Calu3 (cell line): Measurements from ENCODE around the gene TCF7L2. TPM values are rescaled to one million over a fixed set of nuclear protein-coding genes. Genes with fewer than 3 reads are reported as not detected.

Experiments
- BruUV-seq: library from RNA; stranded (reverse); fragments of 400-500 nt; replicated peaks from 2 replicates; lab custom pipeline; 2021; lab: Mats Ljungman, UMichigan
- CTCF ChIA-PET: fragments of 300-600 bp; sonication (Branson Sonifier 250); formaldehyde crosslinking; loops from one replicate; lab custom pipeline; 2022; ENCODE audit warnings: antibody characterized with exemption; lab: Charles Lee
- DNase-seq: peaks from one replicate; pipeline ENCODE4 v3.0.0; 2022
- H3K27ac Mint-ChIP-seq: one replicate; pipeline ENCODE4 v1.8.0; 2022; ENCODE audit warnings: mixed read lengths; ENCODE audit not compliant: unreplicated experiment
- H3K27me3 Mint-ChIP-seq: one replicate; pipeline ENCODE4 v1.8.0; 2022; ENCODE audit warnings: mixed read lengths; ENCODE audit not compliant: unreplicated experiment
- H3K36me3 Mint-ChIP-seq: one replicate; pipeline ENCODE4 v1.8.0; 2022; ENCODE audit warnings: mild to moderate bottlenecking, moderate library complexity, mixed read lengths; ENCODE audit not compliant: insufficient read depth, unreplicated experiment
- H3K4me1 Mint-ChIP-seq: one replicate; pipeline ENCODE4 v1.8.0; 2022; ENCODE audit warnings: mild to moderate bottlenecking, low read depth, mixed read lengths; ENCODE audit not compliant: unreplicated experiment
- H3K4me3 Mint-ChIP-seq: one replicate; pipeline ENCODE4 v1.8.0; 2022; ENCODE audit warnings: mild to moderate bottlenecking, low read depth, moderate library complexity, mixed read lengths; ENCODE audit not compliant: unreplicated experiment
- H3K9me3 Mint-ChIP-seq: one replicate; pipeline ENCODE4 v1.8.0; 2022; ENCODE audit warnings: low read depth, mixed read lengths; ENCODE audit not compliant: unreplicated experiment
- intact Hi-C: fragments of 100-400 bp; cut with micrococcal nuclease; formaldehyde crosslinking; loops from one replicate; pipeline ENCODE4 v1.10.0; 2022; ENCODE audit not compliant: unreplicated experiment
- total RNA-seq: library from RNA; stranded (reverse); gene quantifications from 2 replicates; pipeline ENCODE4 v1.2.3, GENCODE V29; 2022
- TF ChIP-seq, protein P1 (sequence below): fragments of 200-600 bp; IDR thresholded peaks from one replicate; pipeline ENCODE4 v1.8.0; 2022; ENCODE audit warnings: antibody characterized with exemption; ENCODE audit not compliant: unreplicated experiment

TCF7L2 gene
- total RNA-seq, 1 experiment from 2014 or later, result 36.6 TPM

GRCh38 chr10:113055458-113055857 is 105.4 kb downstream of the TCF7L2 start:
- intact Hi-C loops, result no loop called here
- TF ChIP-seq, protein P1, sequence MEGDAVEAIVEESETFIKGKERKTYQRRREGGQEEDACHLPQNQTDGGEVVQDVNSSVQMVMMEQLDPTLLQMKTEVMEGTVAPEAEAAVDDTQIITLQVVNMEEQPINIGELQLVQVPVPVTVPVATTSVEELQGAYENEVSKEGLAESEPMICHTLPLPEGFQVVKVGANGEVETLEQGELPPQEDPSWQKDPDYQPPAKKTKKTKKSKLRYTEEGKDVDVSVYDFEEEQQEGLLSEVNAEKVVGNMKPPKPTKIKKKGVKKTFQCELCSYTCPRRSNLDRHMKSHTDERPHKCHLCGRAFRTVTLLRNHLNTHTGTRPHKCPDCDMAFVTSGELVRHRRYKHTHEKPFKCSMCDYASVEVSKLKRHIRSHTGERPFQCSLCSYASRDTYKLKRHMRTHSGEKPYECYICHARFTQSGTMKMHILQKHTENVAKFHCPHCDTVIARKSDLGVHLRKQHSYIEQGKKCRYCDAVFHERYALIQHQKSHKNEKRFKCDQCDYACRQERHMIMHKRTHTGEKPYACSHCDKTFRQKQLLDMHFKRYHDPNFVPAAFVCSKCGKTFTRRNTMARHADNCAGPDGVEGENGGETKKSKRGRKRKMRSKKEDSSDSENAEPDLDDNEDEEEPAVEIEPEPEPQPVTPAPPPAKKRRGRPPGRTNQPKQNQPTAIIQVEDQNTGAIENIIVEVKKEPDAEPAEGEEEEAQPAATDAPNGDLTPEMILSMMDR, result no peak
- H3K27me3 Mint-ChIP-seq, result no peaks in the 10 kb centered on the region
- H3K9me3 Mint-ChIP-seq, result no peaks in the 10 kb centered on the region
- peak overlapping the region; percentile 39 for H3K27ac Mint-ChIP-seq
- H3K36me3 Mint-ChIP-seq, result no peaks in the 10 kb centered on the region
- CTCF ChIA-PET, result no interaction called here
- no peak for DNase-seq
- BruUV-seq, result no TSS peak
- no peak overlapping the region for H3K4me3 Mint-ChIP-seq
- H3K4me1 Mint-ChIP-seq, result peaks cover 22% of the 10 kb centered on the region

DNA sequence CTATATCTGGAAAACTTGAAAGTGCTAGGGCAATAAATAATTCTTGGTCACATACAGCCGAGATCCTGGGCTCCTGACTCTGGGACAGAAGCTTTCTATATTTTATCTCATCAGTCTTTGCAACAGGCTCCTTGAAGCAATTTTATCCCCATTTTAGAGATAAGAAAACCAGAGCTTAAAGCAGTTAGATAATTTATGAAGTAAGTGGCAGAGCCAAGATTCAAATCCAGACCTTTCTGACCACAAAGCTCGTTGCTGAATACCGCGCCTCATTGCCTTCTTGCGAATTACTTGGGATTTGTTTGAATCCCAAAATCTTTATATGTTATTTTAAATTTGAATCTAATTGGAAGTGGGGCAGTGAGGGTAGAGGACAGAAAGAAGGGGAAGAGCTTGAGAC is 106.0 kb downstream of the TCF7L2 start:
- Mint-ChIP-seq H3K4me3 (no peak overlapping the region), H3K27ac (peak overlapping the region; percentile 39), H3K36me3 (no peaks in the 10 kb centered on the region), H3K9me3 (no peaks in the 10 kb centered on the region), H3K4me1 (peaks cover 22% of the 10 kb centered on the region), H3K27me3 (no peaks in the 10 kb centered on the region)
- TF ChIP-seq, protein P1, result no peak
- intact Hi-C loops, result no loop called here
- no peak for DNase-seq
- BruUV-seq, result no TSS peak
- CTCF ChIA-PET, result no interaction called here

DNA sequence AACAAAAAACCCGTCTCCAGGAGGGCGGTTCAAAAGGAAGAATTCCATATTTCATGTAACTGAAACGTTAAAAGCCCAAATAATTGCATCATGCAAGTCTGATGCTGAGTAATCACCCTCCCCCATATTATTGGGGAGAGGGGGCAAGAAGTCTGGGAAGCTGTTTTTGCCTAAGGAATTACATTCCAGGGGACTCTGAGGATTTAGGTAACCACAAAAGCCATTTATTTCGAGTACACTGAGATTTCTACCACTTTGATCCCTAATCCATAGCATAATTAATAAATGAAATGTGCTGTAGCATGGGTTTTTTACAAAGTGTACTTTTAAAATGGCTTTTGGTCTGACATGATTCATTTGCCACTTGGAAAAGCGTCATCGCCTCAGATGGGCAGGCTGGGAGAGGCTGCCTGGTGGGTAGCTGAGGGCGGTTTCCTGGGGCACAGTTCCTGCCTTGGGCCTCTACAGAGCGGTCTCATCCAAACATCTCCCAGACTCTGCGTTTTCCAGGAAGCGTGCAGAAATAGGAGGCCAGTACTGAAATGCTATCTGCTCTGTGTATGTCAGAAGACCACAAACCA is 106.5 kb downstream of the TCF7L2 start:
- Mint-ChIP-seq H3K27me3 (no peaks in the 10 kb centered on the region), H3K36me3 (no peaks in the 10 kb centered on the region), H3K4me3 (no peak overlapping the region), H3K4me1 (peaks cover 26% of the 10 kb centered on the region), H3K27ac (peak overlapping the region; percentile 39), H3K9me3 (no peaks in the 10 kb centered on the region)
- TF ChIP-seq, protein P1, result no peak
- BruUV-seq, result no TSS peak
- CTCF ChIA-PET, result no interaction called here
- DNase-seq, result no peak
- intact Hi-C loops, result no loop called here

- Mint-ChIP-seq H3K4me1 (peaks cover 31% of the 10 kb centered on the region), H3K36me3 (no peaks in the 10 kb centered on the region), H3K27ac (no peak overlapping the region), H3K27me3 (no peaks in the 10 kb centered on the region), H3K9me3 (no peaks in the 10 kb centered on the region), H3K4me3 (no peak overlapping the region)
- no peak for DNase-seq
- TF ChIP-seq, protein P1, result no peak
- intact Hi-C loops, result no loop called here
- BruUV-seq, result no TSS peak
- CTCF ChIA-PET, result no interaction called here
Measured at GRCh38 chr10:113057948-113058522, 108.0 kb downstream of the TCF7L2 start.
